ENCODE data around the gene SIKE1.
"Not testable (repeated sequence)": the region's sequence is repeated elsewhere in the genome, so short reads cannot be mapped to it uniquely, and the experiment has no call there.

Gene SIKE1

GRCh38 chr1:114780344-114781226, at the start of gene SIKE1:
Gene SIKE1, minus strand, starts transcription at chr1:114780685. Its CDS starts 78 bp downstream, at chr1:114780607.
- DNase-seq = peak; percentile 81 to 84

DNA sequence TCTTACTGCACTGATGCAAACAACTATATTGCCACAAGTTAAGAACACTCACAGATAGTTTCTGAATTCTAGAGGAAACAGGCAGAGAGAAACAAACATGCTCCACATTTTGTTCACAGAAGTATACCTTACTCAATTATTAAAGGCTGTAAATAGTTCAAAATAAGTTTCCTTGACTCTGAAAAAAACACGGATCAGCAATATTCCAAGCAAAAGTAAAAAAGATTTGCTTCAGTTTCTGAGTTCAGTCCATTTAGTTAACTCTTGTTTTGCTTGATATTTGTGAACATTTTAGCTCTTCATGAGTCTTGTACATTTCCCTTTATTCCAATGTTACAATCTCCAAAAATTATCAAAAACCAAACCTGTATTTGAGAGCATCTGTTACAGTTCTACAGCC, 49.6 kb upstream of the SIKE1 start:
- DNase-seq = not testable (repeated sequence)

GRCh38 chr1:114828251-114828650, 47.8 kb upstream of the SIKE1 start:
- DNase-seq = no peak

GRCh38 chr1:114821978-114822377, 41.5 kb upstream of the SIKE1 start:
- DNase-seq = no peak

- DNase-seq = no peak
These were observed 39.9 kb upstream of the SIKE1 start for GRCh38 chr1:114820392-114820791.

DNA sequence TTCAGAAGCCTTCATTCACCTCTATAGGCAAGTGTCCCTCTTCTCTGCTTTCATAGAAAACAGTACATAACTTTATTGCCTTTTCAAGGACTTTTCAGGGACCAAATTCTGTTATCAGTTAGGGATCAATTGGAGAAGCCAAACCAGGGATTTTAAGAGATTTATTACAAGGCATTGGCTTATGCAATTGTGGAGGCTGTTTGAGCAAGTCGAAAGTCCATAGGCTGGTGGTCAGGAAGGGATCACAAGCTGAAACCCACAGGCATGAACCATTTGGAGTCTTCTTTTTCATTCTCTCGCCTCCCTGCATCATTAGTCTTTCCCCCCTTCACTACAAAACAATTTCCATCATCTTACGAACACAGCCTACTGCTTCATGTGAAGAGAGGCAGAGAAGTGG, 39.4 kb upstream of the SIKE1 start:
- no peak for DNase-seq

DNA sequence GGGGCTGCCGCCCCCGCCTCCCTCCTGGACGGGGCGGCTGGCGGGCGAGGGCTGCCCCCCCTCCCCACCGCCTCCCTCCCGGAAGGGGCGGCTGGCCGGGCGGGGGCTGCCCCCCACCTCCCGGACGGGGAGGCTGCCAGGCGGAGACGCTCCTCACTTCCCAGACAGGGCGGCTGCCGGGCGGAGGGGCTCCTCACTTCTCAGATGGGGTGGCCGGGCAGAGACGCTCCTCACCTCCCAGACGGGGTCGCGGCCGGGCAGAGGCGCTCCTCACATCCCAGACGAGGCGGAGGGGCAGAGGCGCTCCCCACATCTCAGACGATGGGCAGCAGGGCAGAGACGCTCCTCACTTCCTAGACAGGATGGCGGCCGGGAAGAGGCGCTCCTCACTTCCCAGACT, 24.0 kb upstream of the SIKE1 start:
- not testable (repeated sequence) for DNase-seq

DNA sequence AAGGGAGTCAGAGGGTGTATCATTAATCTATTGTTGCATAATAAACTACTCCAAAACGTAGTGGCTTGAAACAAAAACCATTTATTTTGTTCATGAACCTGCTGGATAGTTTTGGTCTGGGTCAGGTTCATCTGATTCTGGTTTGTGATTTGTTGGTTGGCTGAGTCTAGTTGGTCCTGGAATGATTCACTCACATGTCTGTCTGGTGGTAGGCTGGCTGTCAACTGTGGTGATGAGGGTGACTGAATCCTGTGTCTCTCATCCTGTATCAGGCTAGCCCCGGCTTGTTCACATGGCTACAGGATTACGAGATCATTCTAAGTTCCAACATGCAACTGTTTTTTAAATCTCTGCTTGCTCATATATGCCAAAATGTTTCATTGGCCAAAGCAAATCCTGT, 22.5 kb upstream of the SIKE1 start:
- DNase-seq = no peak

GRCh38 chr1:114794038-114794437, 13.6 kb upstream of the SIKE1 start:
- DNase-seq = no peak

DNA sequence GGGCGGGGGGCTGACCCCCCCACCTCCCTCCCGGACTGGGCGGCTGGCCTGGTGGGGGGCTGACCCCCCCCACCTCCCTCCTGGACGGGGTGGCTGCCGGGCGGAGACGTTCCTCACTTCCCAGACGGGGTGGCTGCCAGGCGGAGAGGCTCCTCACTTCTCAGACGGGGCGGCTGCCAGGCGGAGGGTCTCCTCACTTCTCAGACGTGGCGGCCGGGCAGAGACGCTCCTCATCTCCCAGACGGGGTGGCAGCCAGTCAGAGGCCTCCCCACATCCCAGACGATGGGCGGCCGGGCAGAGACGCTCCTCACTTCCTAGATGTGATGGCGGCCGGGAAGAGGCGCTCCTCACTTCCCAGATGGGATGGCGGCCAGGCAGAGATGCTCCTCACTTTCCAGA, 10.1 kb upstream of the SIKE1 start:
- DNase-seq = not testable (repeated sequence)

- not testable (repeated sequence) for DNase-seq
These were observed 6.0 kb upstream of the SIKE1 start for GRCh38 chr1:114786440-114786839.

- no peak for DNase-seq
These were observed 2.0 kb upstream of the SIKE1 start for GRCh38 chr1:114782476-114782875.

DNA sequence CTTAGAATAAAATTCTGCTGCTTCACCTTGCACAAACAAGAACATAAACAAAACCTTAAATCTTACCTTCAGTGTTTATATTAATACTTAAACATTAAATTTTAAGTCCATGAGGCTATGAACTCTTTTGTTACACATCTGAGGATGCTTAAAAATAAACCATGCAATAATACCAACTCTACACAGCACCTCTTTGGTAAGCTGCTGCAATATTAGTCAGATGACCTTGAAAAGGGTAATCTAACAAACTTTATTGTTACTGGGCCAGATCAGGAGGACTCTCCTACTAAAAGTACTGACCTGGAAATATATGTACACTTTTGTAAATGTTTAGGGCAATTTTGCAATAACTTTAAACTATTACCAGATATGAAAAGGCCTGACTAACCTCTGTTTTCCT, 763 bp downstream of the SIKE1 start:
- DNase-seq = no peak

GRCh38 chr1:114776726-114777125, 3.8 kb downstream of the SIKE1 start:
- not testable (repeated sequence) for DNase-seq

DNA sequence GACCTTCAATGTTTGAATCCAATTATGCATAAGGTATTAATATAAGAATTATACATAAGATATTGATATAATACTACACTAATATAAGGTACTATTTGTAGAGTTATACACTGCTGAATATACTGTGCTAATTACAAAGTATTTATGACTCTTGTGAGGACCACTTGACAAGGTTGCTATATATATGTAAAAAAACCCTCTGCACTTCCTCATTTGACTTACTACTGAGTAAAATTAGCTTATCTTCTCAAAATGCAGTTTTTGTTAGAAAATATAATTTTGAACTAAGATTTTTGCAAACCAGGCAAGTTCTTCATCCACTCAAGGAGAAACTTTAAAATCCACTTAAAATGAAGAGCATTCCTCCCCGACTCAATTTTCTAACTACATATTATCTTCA, 8.5 kb downstream of the SIKE1 start:
- no peak for DNase-seq

- DNase-seq = no peak
These were observed 9.5 kb downstream of the SIKE1 start for GRCh38 chr1:114770989-114771388.

- no peak for DNase-seq
These were observed 15.8 kb downstream of the SIKE1 start for GRCh38 chr1:114764689-114765088.

DNA sequence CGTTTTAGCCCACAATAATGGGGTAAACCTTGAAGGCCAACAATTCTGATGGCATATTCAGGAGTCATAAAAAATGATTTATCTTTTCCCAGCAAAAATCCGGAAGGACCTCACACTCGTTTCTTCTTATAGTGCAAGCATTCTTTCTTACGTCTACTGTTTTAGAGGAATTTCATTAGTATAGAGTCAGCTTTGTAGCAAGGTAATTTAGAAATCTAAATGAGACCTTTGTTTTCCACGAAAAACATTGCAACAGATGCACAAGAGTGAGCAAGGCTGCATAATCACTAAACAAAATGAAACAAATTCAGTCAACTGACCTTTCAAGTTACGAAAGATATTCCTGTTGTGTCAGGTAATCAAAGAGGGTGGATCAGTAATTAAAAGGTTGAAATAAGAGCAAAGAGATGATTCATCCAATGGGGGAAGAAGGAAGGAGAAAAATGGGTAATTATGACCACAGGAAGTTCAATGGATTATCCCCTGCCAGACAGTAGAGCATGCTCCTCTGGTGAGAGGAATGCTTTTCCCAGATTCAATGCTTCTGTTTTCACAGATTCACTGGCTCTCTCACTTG, 22.1 kb downstream of the SIKE1 start:
- no peak for DNase-seq

DNA sequence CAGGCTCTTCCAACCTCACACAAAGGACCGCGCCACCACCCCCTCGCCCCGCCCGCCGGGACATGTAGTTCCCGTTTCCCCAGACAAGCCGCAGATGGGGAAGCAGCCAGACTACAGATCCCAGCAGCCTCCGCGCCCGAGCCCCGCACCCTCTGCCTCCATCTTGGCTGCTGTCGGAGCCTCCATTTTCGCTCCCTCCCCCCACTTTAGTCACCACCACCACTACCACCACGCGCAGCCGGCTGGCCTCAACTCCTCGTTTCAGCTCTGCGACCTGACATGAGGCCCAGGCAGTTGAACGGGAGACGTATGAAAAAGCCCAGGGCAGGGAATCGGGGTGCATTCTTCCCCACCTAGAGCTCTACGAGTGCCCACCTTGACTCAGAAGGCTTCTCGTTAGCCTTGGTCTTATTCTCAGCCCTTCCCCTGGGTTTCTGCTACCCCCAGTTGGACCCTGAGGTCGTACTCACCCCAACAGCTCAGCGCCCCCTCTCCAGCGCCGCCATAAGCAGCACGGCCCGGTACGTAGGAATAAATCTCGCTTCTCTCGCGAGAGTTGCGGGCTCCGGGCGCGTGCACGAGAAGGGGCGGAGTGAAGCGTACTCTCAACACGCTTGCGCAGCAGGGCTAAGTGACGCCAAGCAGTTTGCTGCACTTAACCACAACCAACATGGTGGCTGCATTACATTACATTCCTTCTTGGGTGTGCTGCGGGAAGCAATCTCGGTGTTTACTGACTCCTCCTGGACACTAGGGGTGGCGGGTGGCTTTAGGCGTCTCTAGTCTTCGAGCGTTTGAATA, 22.8 kb downstream of the SIKE1 start, which contains the start of gene CSDE1:
CSDE1 (minus strand) TSS at position 530 of the 801 bp plus-strand sequence. CDS start 18,094 bp downstream, outside the sequence.
- peak; percentile 93 to 94 for DNase-seq

GRCh38 chr1:114756949-114757454, 23.5 kb downstream of the SIKE1 start:
- DNase-seq = no peak

DNA sequence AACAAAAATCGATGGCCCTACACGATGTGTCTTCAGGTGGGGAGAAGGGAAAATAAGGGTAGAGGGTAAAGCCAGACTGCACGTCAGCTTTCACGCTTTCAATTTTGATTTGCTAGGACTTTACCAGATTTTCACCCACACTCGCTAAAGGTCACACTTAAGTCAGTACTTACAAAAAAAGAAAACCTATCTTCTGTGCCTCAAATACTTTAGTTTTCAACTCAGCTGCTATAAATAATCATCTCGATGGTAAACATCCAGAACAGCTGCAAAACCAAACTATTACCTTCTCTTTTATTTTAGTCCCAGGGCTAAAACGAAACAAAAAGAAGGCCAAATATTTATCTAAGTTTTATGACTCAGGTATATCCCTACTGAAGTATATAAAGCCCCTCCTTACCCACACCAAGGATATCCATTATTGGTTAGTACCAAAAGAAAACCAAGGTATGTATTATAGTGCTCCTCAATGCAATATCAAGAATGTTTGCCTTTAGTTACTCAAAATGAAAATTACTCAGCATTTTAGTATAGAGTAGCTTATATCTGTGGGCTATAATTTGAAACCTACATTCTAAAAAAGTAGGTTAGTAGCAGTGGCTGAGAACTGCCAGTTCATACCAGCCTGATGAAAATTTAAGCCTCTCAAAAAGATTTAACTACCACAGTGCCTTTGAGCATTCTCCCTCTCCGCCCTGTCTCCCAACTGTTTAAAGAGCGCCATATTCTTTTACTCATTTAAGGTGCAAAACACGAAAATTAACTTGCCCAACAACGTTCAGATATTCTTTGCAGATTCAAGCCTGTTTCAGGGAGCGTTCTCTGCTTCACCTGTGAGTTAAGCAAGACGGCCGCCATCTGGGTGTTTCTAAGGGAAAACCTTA, 24.2 kb downstream of the SIKE1 start:
- no peak for DNase-seq

All from hippocampal formation (tissue), 2 donors.